ENCODE measurements around the gene LPCAT3.

DNA sequence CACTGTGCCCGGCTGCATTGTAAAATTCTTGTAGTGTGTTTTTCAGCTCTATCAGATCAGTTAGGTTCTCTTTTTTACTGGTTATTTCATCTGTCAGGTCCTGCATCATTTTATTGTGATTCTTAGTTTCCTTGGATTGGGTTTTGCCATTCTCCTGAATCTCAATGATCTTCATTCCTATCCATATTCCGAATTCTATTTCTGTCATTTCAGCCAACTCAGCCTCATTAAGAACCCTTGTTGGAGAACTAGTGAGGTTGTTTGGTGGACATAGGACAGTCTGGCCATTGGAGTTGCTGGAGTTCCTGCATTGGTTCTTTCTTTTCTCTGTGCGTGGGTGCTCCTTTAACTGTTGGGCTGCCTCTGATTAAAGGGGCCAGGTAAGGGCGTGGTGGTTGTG is 36.6 kb upstream of the LPCAT3 start:
- TF ChIP-seq, protein P1, sequence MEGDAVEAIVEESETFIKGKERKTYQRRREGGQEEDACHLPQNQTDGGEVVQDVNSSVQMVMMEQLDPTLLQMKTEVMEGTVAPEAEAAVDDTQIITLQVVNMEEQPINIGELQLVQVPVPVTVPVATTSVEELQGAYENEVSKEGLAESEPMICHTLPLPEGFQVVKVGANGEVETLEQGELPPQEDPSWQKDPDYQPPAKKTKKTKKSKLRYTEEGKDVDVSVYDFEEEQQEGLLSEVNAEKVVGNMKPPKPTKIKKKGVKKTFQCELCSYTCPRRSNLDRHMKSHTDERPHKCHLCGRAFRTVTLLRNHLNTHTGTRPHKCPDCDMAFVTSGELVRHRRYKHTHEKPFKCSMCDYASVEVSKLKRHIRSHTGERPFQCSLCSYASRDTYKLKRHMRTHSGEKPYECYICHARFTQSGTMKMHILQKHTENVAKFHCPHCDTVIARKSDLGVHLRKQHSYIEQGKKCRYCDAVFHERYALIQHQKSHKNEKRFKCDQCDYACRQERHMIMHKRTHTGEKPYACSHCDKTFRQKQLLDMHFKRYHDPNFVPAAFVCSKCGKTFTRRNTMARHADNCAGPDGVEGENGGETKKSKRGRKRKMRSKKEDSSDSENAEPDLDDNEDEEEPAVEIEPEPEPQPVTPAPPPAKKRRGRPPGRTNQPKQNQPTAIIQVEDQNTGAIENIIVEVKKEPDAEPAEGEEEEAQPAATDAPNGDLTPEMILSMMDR (IDR thresholded peaks at IDR 0.05): no peak
- TF ChIP-seq POLR2A (IDR thresholded peaks at IDR 0.05): no peak

All from thyroid gland (tissue), 4 donors.